ENCODE data around the gene PSMB8. TPM values are rescaled to one million over a fixed set of nuclear protein-coding genes. Genes with fewer than 3 reads are reported as not detected.
A peak's percentile ranks its signal among the peaks of the same experiment; 100 is the strongest.

PSMB8 gene
- total RNA-seq, 2 donors from 2014 or later = 110 to 168 TPM

DNA sequence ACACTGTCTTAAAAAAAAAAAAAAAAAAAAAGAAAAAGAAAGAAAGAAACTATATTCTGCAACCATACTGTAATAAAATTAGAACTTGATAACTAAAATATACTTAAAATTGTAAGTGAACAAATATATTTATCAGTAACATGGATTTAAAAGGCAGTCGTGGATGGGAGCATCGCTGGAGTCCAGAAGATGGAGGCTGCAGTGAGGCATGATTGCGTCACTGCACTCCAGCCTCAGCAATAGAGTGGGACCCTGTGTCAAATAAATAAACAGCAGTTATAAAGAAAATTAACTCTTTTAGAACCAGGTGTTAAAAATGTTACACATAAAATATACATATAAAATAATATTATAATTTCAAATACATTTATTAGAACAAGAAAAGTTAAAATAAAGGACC is 18.9 kb upstream of the PSMB8 start:
- intact Hi-C loops (cut with DNase I, micrococcal nuclease) = no loop called here

DNA sequence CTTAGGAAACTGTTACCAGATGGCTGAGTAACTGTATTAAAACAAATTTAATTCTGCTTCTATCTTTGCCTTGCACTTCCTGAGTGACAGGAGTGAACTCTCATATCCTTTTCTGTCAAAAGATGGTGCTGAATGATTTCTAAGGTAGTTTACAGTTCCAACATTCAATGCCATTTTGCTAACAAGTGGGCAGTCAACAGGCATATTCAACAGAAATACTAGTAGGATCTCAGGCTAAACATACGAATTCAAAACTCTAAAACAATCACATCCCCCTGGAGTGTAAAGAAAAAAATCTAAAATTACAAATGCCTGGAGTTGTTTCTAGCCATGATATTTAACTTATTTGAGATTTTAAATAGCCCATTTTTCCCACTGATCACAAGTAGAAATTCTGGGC is 16.8 kb upstream of the PSMB8 start:
- intact Hi-C loops (cut with DNase I, micrococcal nuclease) = no loop called here
- ATAC-seq (no peak), DNase-seq (no peak)

More for the DNA sequence above, 18.9 kb upstream of the PSMB8 start:
- DNase-seq = no peak
- ATAC-seq = no peak

DNA sequence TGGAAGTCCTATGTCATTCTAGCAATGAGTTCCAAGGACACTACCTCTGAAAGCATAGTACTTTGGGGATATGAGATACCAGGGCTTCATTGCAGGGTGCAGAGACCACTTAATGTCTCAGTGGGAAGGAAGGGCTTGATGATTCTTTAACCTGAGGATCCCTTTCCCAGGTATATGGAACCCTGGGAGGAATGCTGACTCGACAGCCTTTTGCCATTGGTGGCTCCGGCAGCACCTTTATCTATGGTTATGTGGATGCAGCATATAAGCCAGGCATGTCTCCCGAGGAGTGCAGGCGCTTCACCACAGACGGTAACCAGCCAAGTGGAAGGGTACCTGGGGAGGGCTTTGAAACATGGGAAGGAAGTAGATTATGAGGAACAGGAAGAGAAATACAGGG is 14.3 kb upstream of the PSMB8 start:
- intact Hi-C loops (cut with DNase I, micrococcal nuclease) = no loop called here
- no peak for ATAC-seq
- no peak for DNase-seq

DNA sequence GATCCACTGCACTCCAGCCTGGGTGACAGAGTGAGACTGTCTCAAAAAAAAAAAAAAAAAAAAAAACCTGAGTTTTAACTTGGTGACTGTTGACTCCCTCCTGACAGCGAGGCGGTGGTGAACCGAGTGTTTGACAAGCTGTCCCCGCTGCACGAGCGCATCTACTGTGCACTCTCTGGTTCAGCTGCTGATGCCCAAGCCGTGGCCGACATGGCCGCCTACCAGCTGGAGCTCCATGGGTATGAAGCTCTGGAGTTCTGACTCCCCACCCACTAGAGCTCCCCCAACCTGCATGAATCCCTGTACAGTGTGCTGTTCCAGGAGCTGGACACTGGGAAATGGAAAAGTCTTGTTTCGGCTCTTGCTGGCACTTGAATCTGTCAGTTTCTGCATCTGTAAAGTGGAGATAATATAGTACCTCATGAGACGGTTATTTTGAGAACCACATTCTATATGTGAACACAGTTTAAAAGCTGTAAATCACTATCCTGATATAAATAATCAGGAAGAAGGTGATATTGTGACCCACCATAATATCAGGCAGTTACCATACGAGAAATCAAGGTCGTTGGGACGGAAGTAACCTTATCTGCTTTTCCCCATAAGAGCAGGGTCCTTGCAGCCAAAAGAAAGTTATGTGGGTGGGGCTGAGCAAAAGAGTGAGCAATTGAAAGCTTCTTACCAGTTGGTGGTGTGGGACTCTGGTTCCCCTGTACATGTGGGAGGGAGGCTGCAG is 13.5 kb upstream of the PSMB8 start:
- ATAC-seq (no peak), DNase-seq (no peak)
- intact Hi-C loops (cut with DNase I, micrococcal nuclease) = no loop called here

DNA sequence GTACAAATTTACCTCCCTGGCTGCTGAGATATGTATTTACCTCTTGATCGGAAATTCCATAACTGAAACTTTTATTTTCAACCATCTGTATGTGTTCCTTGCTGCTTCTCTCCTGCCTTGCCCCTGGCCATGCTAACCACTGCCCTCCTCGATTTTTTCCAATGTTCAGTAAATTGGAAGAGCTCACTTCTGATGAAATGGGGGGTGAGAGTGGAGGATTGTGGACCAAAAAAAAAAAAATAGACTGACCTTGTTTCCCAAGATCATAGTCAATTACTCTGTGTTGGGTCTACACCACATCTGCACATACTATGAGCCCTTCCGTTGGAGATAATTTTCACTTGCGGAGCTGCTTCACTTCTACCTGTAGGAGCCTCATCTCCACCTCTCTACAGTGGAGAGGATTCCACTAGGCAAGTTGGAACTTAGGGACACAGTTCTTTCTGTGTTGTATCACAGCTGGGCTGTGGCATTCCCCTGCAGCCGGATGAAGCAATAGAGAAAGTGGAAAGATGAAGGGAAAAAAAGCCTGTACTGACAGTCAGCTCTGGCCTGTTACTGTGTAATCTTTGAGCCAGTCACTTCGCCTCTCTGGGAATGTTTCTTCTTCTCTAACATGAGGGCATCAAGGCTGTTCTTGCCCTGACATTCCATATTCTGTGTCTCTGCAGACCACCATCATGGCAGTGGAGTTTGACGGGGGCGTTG is 11.8 kb upstream of the PSMB8 start:
- no peak for ATAC-seq
- intact Hi-C loops (cut with DNase I, micrococcal nuclease) = no loop called here
- DNase-seq = no peak

DNA sequence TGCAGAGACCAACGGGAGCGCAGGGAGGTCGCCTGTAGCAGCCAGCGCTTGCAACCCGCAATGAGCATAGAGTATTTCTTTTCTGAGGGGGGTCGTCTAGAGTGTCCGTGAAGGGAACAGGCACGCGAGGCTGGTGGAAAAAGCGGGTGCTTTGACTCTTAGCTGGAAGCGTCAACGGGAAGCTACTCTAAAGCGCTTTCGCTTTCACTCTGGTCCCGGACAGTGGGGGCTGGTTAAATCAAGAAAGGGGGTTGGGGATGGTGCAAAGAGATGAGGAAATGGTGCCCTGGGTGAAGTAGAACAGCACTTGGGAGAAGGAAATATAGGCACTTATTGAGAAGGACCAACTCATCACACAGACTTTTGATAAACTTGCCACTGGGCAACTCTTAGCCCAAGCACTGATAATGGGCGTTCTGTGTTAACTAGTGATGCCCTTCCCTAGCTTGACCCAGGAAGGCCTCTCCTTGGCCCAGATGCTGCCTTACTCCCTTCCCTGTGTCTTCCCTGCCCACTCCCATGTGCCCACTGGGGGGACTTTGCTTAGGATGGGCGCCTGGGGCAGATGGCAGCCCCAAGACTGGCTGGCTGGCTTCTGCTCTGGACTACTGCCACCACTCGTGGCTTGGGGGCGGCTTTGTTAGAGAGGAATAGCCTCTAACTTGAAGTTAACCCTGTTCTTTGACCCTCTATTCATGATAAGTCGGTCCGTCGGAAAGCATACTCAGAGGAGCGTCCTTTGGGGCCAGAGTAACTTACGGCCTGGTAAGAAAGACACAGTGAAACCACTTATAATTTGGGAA is 10.7 kb upstream of the PSMB8 start:
- ATAC-seq (peak; percentile 35), DNase-seq (peak; percentile 64 to 75)
- intact Hi-C loops (cut with DNase I, micrococcal nuclease) = no loop called here

DNA sequence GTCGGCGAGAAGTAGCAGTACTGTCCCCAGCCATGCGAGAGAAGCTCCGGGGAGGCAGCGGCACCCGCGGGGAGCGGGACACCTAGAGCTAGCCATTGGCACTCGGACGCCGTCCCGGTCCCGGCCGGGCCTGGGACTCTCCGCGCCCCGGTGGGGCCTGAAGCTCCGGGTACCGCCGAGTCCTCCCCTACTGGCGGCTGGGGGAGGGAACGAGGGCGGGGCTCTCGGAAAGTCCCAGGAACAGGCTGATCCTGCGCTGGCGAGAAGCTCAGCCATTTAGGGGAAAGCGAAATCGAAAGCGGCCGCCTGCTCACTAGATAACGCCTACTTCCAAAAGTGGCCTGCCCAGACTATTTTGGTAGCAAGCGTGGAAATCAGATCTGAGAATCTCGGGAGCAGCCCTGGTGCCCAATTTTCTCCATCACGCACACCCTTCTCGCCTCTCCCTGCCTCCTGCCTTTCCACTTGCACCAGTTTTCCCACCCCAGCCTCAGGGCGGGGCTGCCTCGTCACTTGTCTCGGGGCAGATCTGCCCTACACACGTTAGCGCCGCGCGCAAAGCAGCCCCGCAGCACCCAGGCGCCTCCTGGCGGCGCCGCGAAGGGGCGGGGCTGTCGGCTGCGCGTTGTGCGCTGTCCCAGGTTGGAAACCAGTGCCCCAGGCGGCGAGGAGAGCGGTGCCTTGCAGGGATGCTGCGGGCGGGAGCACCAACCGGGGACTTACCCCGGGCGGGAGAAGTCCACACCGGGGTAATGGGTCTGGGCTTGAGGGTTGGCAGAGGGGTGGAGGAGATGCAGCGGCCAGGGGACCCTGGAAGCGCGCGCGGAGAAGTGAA is 9.9 kb upstream of the PSMB8 start, which contains the start of the genes PSMB9 and TAP1:
Gene PSMB9 (plus strand): TSS at position 652 of the 835 bp plus-strand sequence. CDS start 38 bp downstream, at position 690.
Gene TAP1 (minus strand): TSS at position 164 of the 835 bp plus-strand sequence. CDS start 68 bp downstream, at position 96.
- ATAC-seq (peak; percentile 88), DNase-seq (peak; percentile 97 to 98)
- intact Hi-C loops (cut with DNase I, micrococcal nuclease) = no loop called here

DNA sequence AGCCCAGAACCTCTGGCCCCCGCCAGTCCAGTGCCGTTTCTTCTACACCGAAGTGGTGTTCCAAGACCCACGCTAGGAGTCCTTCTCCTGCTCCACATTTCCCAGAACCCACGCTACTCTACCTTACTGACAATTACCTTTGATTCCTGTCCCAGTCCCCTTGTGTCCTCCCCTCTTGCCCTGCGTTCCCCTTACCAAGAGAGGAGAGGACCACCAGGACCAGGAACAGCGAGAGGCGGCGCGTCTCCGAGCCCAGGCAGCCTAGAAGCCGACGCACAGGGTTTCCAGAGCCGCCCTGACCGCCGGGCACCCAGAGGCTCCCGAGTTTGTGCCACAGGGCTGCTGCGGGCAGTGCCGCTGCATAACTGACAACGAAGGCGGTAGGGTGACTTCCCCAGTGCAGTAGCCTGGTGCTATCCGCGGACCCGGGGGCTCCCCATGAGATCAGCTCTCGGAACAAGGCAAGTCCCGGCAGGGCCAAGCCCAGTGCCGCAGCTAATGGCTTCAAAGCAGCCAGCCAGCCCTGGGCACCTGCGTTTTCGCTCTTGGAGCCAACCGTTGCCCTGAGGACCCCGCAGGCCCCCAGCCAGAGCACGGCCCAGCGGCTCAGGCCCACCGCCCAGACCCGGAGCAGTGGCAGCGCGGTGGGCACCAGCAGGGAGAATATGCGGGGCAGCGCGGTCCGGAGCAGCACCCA is 9.1 kb upstream of the PSMB8 start:
- DNase-seq = peak; percentile 49 to 67

DNA sequence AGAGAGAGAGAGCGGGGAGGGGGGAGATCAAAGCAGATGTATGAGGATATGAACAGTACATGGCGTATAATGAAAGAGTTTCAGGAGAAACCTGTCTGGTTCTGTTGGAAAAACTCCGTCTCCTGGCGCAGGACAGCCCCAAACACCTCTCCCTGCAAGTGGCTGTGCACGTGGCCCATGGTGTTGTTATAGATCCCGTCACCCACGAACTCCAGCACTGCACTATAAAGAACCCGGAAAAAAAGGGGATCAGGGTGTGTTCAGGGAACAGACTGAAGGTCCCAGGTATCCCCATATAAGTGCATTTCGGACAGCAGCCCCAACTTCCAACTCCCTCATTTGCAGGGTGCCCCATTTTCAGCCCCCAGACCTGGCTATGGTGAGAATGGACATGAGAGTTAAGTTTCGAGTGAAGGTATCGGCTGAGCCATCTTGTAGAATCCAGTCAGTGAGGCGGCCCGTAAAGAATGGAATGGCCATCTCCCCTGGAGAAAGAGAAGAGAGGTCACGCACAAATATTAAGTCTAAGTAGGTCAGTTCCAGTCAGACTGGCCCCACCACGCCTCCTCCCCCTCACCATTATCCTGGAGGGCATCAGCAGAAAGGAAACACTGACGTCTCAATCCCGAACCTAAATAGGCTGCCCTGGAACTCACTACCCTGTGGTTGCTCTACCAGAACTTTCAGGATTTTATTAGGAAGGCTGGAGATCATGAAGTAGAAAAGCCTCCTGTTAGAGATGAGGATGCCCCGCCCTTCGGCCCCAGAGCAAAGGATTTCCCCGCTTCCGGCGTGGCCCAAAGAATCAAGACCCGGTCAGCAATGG is 8.4 kb upstream of the PSMB8 start:
- DNase-seq = peak; percentile 62 to 64
- no peak for ATAC-seq

More for the DNA sequence above, 9.1 kb upstream of the PSMB8 start:
- intact Hi-C loops (cut with DNase I, micrococcal nuclease) = no loop called here
- peak; percentile 51 for ATAC-seq

DNA sequence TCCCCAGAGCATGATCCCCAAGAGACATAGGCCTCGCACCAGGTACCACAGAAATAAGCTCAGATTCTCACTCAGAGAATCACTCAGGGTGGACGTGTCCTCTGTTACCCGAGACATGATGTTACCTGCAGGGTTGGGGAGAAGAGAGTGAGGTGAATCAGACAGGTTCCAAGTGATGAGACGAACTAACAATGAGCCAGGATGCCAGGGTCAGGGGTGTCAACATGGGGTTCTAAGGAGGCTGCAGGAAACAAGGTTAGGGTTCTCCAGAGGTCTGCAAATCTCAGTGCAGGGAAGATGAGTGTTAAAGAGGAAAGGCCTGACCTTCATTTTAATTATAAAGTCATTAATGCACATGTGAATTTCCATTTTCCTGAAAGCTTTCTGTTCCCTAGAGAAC is 7.2 kb upstream of the PSMB8 start:
- ATAC-seq = no peak
- no peak for DNase-seq
- intact Hi-C loops (cut with DNase I, micrococcal nuclease) = no loop called here

More for the DNA sequence above, 8.4 kb upstream of the PSMB8 start:
- intact Hi-C loops (cut with DNase I, micrococcal nuclease) = no loop called here

DNA sequence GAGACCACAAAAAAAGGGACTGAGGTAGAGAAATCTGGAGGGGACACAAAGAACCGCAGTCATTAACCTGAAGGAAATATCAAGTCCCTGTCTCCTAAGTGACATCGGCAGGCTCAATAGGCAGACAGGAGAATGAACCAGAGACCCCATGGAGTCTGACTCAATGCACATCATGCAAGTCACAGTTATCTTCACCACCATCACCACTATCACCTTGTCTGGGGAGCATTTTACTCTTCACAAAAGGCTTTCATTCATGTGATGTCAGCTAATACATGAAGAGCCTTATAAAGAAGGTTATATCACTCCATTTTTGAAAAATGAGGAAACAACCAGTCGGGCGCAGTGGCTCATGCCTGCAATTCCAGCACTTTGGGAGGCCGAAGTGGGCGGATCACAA is 5.3 kb upstream of the PSMB8 start:
- ATAC-seq (no peak), DNase-seq (no peak)
- intact Hi-C loops (cut with DNase I, micrococcal nuclease) = no loop called here

DNA sequence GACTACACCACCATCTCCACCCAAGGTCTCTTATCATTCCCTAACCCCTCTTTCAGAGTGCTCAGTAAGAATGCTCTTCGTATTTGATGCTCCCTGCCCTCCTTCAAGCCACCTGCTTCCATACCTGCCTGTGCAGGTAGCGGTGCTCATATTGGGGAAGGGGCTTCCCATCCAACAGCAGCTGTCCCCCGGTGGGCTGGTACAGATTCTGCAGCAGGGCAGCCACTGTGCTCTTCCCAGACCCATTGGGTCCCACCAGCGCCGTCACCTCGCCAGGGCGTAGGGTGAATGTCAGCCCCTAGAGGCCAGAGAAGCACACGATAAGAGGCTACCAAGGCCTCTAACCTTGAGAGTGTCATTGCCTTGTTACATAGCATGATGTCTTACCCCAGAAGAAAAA is 3.9 kb upstream of the PSMB8 start:
- no peak for DNase-seq
- no peak for ATAC-seq
- intact Hi-C loops (cut with DNase I, micrococcal nuclease) = no loop called here

DNA sequence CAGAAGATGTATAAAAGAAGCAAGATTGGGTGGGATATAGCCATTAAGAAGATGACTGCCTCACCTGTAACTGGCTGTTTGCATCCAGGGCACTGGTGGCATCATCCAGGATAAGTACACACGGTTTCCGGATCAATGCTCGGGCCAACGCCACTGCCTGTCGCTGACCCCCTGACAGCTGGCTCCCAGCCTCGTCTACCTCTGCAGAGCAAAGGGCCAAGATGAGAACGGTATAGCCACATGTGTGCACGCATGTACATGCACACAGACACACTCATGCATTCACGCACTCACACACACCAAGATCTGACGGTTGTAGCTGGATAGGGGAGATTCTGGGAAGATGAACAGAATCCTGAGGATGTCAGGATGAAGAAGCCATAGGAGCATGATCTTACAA is 3.2 kb upstream of the PSMB8 start:
- no peak for ATAC-seq
- no peak for DNase-seq
- intact Hi-C loops (cut with DNase I, micrococcal nuclease) = no loop called here

DNA sequence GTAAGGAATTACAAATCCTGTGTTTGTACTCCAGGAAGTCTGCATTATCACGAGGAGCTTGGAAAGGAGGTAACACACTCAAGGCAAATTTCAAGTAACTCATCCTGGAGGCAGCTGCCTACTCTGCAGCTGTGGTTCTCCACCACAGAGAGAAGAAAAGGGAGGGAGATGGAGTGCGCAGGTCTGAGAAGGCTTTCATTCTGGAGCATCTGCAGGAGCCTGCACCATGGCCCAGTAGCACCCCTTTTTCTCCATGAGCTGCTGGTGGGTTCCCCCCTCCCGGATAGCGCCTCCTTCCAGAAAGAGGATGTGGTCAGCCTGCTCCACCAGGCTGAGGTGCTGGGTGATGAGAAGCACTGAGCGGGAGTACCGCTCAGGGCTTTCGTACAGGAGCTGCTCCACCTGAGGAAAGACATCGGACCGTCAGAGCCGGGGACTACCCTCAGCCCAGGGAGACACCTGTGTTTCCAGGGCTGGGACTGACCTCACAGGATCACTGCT is 1.6 kb upstream of the PSMB8 start:
- DNase-seq (peak; percentile 33 to 39), ATAC-seq (no peak)
- intact Hi-C loops (cut with DNase I, micrococcal nuclease) = no loop called here

DNA sequence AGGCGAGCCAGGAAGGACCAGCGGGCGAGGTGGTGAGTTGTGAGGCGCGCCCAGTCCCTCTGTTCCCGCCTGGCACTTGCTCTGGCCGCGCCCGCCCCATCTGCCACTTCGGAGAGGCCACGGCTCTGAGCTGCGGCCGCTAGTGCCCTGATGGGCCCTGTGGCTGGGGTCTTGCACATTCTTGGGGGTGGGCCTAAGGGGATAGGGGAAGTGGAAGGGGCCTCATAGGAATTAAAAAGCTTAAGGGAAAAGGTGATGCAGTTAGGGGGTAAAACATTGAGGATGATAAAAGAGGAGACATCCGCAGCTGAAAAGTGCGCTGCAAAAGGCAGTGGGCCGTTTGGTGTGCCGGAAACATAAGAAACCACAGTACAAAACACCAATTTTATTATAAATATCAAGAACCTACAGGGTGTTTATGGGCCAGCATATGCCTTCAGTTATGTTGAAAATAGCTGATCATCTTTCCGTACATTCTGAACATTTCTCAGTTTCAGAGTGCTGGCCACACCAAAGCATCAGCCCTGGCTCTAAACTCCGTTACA is 1.1 kb upstream of the PSMB8 start:
- intact Hi-C loops (cut with DNase I, micrococcal nuclease) = no loop called here
- DNase-seq (no peak), ATAC-seq (no peak)

DNA sequence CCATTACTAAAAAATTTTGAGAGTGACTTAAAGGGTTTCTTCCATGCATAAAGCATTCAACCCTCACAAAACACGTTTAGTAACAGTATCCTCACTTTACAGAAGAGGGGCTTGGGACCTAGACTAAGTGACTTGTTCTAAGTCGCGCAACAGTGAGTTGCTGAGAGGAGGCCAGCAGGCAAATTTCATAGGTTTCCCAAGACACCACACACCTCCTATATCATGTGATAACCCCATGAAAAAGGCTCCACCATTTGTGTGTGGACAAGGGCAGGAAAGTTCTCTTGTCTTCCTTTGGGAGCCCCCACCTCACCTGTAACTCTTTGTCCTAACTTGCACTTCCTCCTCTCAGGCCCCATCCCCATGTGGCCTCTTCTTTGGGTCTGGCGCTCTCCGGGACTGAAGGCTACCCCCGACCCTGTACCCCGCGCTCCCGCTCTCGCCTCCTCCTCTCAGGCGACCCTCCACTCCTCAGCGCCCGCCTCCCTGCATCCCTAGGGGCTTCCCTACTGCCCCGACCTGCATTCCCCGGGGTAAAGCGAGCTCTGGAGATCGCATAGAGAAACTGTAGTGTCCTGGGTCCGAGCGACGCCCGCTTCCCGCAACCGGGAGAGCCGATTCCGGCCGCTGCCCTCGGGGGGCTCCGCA is 392 bp downstream of the PSMB8 start:
- ATAC-seq = peak; percentile 5
- peak in 1 of 2 donors; percentile 37 for DNase-seq
- intact Hi-C loops (cut with DNase I, micrococcal nuclease) = no loop called here
